ENCODE results near the gene SLC5A8.

SLC5A8 gene, protein sequence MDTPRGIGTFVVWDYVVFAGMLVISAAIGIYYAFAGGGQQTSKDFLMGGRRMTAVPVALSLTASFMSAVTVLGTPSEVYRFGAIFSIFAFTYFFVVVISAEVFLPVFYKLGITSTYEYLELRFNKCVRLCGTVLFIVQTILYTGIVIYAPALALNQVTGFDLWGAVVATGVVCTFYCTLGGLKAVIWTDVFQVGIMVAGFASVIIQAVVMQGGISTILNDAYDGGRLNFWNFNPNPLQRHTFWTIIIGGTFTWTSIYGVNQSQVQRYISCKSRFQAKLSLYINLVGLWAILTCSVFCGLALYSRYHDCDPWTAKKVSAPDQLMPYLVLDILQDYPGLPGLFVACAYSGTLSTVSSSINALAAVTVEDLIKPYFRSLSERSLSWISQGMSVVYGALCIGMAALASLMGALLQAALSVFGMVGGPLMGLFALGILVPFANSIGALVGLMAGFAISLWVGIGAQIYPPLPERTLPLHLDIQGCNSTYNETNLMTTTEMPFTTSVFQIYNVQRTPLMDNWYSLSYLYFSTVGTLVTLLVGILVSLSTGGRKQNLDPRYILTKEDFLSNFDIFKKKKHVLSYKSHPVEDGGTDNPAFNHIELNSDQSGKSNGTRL

DNA sequence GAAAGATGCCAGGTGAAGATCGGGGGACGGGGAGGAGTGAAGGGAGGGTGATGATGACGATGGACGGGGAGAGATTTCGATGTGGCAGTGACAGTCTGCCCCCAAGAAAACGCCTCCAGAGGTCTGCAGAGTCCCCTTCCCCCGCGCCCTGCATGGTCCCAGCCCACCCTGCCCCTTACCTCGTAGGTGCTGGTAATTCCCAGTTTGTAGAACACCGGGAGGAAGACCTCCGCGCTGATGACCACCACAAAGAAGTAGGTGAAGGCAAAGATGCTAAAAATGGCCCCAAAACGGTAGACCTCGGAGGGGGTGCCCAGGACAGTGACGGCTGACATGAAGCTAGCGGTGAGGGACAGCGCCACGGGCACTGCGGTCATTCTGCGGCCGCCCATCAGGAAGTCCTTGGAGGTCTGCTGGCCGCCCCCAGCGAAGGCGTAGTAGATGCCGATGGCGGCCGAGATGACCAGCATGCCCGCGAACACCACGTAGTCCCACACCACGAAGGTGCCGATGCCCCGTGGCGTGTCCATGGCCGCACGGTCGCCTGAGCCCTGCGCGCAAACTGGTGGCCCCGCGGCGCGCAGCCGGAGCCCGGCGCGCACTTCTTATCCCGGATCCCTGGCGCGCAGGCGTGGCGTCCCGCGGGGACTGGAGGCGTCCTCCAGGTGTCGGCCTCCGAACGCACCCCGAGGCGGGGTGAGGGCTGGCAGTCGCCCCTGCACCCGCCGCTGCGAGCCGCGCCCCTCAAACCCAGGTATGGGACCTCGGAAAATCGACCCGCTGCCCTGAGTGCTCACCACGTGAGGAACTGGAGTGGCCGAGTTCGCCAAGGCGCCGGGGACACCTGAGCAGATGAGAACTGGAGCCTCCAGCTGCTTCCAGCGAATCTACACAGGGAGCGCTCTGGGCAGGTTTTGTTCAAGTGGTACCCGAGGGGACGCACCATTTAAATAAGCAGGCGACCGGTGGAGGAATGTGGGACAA lies at the start of gene SLC5A8:
Gene SLC5A8 (minus strand): TSS at position 920 of the 984 bp plus-strand sequence. CDS start 390 bp downstream, at position 530.
- DNase-seq, result no peak

DNA sequence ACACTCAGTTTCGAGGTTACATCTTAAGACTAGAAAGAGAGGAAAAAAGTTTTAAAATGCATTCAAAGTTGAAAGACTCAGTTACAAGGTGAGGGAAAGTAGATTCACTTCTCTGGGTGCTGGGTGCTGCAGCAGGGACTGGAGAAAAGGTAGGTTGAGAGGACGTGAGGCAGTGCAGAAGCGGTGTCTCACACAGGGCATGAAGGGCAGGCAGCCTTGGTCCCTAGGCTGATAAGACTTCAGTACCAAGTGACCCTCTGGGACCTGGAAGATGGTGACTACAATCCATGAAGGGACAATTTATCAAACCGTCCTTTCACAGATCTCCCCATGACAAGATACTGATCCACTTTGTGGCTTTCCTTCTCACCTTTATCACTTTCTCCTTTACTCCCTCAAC lies 47.3 kb upstream of the SLC5A8 start:
- no peak for DNase-seq

DNA sequence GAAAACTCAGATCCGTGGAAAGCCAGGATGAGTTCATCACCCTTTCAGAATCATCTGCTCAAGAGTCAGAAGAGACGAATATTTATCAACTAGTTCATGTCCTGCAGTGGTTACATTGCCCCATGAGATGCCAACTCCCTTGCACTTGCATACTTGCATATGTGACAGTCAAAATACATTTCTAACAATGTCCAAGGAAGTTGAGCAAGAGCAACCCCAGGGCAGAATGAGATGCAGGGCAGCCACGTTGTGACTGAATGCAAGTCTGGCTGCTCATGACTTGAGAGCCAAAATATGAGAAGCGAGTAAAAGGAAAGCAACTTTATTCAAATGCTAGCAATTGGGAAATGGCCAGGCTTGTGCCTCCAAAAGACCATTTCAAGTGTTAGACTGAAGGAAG lies 46.2 kb upstream of the SLC5A8 start:
- DNase-seq, result no peak

DNA sequence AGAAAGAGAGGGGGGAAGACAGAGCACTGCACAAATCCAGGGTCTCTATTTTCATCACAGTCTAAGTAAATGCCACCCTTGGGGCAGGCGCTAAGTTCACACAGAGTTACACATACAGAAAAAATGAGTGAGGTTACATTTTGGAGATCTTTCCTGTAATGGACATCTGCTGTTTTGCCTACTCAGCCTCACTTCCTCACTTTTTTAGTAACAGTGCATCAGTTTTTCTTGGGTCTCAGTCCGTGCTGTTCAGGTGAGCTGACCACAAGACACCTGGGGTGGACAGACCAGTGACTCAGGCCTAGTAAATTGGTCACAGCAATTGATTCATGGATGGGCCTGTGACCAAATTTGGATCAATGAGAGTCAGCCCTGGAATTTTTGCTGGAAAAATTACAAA lies 33.6 kb upstream of the SLC5A8 start:
- DNase-seq, result no peak

DNA sequence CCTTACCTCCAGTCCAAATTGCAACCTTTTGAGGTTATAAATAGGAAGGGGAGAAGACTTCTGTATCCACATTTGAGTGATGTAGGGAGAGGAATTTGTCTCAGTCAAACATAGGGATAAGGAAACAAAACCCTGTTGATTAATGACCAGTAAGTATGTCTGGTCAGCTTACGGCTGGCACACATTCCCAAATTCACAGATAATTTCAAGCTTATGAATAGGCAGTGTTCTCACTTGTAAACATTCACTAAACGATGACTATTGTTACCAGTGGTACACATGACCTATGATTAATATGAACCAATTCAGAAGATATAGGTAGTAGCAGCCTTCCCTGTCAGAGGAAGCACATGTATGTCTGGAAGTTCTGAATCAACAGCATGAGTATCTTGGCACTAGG lies 33.0 kb upstream of the SLC5A8 start:
- DNase-seq, result no peak

DNA sequence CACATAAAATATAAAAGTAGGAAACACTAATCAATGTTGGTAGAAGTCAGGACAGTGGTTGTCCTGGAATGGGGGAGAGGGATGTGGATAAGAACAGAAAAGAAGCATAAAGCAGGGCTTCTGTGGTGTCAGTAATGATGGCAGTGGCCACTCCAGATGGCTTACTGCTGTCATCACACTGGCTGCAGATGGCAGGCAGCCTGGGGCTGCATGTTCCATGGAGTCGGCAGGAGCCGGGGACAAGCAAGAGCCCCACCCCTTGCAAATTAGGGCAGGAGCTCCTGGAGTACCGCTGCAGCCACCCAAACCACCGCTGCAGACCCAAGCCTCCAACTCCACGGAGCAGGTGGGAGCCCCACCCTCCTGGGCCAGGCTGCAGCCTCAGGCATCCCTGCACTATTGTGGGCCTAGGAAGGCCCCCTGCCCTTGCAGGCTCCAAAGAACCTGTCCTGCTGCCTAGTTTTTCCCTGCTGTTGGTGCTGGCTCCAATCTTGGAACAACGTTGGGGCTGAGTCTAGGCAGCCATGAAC lies 28.8 kb upstream of the SLC5A8 start:
- DNase-seq, result no peak

DNA sequence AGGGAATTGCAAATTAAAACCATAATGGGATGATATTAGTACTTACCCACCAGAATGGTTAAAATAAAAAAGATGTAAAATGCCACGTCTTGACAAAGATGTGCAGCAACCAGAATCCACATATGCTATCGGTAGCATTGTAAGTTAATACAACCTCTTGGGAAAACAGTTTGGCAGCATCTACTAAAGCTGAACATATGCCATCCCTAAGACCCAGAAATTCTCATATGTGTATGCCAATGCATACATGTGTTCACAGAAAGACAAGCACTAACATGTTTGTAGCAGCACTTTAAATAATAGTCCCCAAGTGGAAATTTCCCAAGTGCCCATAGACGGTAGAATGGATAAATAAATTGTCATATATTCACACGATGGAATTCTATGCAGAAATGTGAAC lies 28.3 kb upstream of the SLC5A8 start:
- no peak for DNase-seq

DNA sequence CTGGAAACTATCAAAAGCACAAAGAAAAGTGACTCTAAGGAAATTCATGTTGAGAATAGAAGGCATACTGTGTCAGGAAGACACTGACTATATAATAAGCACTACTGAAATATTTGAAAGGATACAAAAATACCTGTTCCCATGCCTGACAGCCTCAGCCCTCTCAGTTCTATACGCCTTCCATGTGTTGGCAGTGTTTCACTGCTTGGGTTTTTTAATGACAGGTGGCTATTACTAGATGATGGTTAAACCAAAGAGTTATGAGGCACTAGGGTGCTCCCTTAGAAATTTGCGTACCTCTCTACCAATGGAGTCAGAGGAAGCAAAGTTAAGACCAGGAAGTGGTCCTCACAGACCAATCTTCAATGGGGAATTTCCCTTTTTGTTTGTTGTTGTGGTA lies 25.6 kb upstream of the SLC5A8 start:
- DNase-seq, result no peak

DNA sequence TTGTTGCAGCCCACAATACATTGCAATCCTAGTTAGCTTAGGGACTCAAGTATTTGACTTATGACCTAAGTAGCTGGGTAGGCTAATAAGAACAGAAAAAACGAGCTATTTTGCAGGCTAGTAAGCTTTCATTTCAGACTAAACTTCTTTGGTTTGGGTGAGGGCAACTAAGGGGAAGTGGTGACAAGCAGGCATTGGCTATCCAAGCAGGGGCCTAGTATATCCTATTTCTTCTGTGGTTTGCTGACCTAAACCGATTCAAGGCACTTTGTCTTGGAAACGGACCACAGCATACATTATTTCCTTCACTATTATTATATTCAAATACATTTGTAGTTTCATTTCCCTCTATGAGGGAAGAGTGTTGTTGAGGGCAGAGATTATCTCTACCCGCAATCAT lies 21.6 kb upstream of the SLC5A8 start:
- no peak for DNase-seq

DNA sequence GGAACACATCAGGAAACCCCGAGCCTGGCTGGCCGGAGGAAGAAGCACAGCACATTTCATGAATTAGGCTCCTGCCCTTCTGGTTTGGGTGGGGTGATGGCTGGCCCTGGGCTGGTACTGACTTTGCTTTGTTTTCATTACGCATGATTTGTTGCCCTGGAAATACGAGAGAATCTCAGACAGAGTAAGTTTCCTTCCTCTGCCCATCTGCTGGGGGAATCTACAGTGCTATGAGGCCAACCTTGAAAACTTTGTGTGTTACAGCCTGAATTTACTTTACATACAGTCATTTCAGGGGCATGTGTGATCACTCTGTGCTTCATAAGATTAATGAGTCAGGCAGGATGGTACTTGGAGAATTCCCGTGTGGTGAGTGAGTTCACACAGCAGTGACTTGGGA lies 20.5 kb upstream of the SLC5A8 start:
- DNase-seq, result no peak

DNA sequence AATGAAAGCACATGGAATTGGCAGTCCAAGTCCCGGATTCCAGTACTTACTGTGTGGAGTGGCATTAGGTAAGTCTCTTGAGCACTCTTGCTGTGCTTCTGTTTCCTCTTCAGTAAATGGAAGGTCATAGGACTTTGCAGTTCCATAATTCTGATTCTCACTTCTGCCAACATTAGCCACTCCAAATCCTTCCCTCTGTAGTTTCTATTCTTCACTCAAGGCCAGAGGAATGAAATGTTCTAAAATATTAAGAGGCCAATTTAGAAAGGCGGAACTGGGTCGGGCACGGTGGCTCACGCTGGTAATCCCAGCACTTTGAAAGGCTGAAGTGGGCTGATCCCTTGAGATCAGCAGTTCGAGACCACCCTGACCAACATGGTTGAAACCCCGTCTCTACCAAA lies 19.8 kb upstream of the SLC5A8 start:
- no peak for DNase-seq

DNA sequence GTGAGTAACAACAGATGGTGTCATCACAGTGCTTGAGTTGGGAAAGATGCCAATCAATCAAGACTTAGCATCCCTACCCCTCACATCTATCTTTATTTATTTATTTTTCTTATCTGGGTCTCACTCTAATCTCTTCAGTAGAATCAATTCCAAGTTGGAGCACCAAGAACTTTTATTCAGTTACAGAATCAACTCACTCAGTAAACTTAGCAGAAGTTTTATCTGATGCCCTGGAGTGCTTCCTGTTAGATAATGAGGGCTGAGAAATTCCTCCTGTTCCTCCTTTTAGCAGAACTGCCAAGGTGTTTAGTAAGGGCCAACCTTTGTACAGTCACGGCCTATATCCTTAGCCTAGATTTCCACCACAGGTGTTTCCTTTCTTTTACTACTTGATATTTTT lies 11.3 kb upstream of the SLC5A8 start:
- no peak for DNase-seq

DNA sequence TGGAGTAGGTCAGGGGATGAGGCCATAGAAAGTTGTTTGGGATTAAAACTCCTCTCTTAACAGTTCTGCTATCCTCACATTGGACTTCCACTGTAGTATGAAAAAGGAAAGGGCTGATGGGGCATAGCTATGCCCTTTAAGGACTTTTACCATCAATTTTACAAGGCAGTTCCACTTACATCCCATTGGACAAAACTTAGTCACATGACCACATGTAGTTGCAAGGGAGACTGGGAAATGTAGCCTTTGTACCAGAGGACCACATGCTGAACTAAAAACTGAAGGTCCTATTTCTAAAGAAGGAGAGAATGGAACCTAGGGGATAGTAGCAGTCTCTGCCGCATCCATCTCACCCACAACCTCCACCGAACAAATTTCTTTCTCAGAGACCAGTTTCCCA lies 6.8 kb upstream of the SLC5A8 start:
- DNase-seq, result no peak

DNA sequence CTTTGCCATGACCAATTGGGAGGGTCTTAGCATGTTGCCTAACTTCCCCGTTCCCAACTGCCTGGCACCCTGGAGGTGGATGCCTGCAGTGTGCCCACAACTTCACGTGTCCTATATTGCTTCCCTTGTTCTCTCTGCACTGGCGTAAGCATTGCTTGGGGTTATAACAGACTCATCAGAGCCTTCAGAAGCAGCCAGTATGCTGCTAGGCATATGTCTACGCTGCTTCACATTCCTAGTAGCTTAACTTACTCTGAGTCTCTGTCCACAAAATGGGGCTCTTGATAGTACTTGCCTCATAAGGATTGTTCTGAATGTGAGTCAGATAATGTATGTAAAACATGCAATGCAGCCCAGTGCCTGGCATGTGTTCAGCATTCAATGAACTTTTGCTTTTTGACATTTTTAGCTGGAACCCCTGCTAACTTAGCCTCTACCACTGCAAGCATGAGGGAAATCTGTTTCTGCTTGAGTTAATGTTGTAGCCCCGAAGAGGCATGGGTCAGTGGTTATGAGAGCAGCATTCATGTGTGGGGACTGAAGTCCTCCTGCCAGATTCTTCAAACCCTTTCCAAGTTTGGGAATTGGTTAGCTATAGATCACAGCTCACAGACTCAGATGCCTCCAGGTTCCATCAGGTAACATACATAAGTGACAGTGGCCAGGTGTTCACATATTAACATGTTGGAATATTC lies 2.8 kb downstream of the SLC5A8 start:
- DNase-seq, result no peak

DNA sequence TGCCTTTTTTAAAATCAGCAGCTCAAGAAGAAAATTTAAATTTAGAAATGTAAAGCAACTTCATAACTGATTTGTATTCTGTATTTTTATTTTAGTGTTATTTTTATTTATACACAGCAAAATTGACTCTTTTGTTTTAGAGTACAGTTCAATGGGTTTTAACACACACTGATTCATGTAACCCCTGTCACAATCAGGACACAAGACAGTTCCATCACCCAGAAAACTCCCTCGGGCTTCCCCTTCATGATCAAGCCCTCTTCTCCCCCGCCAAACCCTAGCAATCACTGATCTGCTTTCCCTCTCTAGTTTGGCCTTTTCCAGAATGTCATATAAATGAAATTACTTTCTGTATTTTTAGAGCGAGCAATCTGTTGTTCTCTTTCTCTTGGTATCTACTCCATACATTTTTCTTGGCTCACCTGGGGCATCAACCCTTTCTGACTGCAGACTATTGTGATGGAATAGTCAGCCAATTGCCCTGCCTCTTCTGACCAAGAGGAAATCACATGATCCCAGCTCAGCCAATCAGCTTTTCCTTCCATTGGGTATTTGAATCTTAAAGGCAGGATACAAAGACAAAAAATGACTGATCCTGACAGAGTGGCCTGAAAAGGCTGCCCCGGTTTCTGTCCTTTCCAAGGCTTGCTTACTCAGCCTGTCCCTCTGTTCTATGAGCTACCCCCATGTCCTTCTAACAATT lies 5.3 kb downstream of the SLC5A8 start:
- DNase-seq, result no peak

DNA sequence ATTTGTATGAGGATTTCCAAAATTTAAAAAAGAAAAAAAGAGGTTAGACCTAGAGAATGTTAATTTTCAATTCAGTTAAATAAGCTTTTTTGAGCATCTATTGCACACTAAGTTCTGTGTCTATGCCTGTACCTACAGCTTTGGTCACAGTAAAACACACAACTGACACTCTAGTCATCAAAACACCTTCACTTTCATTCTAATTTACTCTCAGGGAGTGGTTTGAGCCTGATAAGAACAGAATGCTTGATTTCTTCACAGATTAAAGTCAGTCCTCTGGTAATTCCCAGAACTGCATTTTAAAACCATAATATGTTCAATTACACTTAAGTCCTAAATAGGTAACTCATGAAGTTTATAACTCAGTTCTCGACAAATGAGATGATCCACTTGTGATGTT lies 9.2 kb downstream of the SLC5A8 start:
- no peak for DNase-seq

DNA sequence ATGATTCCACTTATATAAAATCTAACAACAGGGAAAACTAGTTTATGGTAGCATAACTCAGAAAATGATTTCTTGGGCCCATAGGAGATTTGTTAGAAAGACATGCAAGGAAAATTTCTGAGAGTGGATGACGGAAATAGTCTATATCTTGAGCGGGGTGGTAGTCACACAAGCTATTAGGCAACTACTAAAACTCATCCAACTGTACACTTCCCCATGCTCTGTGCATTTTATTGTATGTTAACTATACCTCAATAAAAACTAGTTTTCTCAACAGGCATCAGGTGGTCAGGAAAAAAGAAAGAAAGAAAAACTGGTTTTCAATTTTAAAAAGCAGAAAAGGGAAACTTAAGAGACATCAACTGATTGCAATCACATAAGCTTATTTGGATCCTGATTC lies 9.9 kb downstream of the SLC5A8 start:
- no peak for DNase-seq

DNA sequence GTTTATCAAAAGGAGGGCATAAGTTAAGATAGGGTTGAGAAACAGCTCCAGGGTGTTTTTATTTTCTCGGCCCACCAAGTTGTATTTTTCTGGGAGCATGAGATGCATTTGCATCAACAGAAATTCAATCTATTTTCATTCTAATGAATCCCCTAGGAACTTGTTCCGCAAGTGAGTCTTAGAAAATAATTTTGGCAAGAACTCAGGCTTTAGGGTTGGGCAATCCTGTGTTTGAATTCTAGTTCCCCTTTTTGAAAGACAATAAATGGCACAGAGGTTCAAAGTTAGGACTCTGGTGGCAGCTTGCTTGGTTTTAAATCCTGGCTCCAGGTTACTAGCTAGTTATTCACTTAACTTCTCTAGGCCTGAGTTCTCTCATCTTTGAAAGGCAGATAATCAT lies 23.7 kb downstream of the SLC5A8 start:
- no peak for DNase-seq

DNA sequence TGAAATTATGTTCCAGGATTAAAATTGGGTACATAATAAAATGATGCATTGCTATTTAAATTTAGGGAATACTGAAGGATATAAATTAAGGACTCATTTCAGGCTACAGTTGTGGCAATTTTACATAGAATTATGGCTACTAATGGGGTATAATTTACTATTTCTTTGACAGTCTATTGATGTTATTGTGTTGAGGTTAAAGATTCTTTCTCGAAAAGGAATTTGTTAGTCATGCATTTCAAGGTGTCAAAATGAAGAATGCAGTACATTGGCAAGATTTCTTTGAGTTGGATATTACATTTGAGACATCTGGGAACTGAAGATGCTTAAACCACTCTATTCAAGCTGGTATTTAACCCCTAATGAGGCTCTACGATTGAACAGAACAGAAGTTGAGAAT lies 28.3 kb downstream of the SLC5A8 start:
- no peak for DNase-seq

DNA sequence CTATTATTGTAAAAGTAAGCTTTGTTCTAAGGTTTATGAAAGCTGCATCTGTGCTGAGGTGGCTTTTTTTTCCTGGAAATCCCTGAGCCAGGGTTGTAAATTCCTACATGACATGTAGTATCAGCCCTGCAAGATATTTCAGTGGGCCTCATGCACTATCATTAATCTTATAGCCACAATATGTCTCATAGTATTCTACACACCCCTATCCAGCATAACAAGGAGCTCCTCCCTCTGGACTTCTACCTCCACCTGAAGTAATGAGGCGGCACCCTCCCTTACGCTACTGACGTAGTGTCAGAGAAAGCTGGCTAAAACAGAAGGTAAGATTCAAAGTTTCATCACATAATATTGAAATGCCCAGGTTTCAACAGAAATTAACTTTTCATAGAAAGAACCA lies 35.5 kb downstream of the SLC5A8 start:
- no peak for DNase-seq

DNA sequence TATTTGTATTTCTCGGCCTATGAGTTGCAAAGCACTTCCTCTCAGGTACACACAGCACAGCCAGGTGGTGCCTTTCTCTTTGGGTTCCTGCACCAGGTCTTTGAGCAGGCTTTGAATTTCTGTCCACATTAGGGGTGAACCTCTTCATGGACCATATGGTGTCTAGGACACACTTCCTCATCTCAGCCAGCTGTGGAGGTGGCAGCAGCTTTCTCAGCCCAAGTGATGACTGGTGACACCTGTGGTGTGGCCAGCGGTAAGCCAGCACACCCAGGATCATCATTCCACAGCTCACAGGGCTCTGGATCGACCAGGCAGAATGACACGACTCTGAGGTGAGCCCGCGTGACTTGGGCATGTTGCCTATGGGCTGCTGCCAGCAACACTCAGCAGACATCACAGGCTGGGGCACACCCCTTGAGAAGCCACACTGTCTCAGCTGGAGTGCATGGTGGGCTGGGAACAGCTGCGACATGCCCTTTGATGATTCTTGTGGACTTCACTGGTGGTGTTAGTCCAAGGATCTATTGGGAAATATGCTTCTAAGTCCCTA lies 36.8 kb downstream of the SLC5A8 start:
- DNase-seq, result no peak

DNA sequence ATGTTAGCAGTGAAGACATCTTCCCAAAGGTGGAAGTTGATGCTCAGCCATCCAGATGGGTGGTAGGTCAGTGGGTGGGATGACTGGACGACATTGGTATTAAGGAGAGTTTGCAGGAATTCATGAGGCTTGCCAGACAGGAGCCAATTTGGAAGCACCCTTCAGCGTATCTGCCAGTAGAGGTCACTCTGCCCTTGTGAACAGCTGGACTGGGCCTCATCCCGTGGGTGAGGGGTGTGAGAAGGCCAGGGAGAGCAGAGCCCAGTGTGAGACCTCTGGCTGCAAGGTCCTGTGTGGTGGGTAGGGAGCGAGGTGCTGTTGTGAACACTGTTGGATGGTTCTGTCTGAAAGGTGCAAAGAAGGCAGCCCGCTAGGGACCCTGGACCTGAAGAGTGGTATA lies 37.7 kb downstream of the SLC5A8 start:
- no peak for DNase-seq
